PC-3 (cell line): ENCODE data around the gene SPRY4.

Experiments used
- CTCF ChIP-seq: fragments of 300-600 bp; sonication (generic); conservative IDR thresholded peaks from 2 replicates; pipeline ENCODE4 v1.5.1; 2017; ENCODE audit warnings: antibody characterized with exemption, low read depth, mild to moderate bottlenecking, low read length
- EZH2phosphoT487 ChIP-seq: fragments of 300-600 bp; sonication (generic); IDR thresholded peaks from 2 replicates; pipeline ENCODE4 v1.6.1; 2018; ENCODE audit warnings: mild to moderate bottlenecking, antibody characterized with exemption, low read length, borderline replicate concordance

- TF ChIP-seq CTCF (no peak), EZH2phosphoT487 (no peak)
These were observed 43.7 kb upstream of the SPRY4 start for GRCh38 chr5:142368529-142368928.
